IPS-18c (cell line): Measurements from ENCODE around the gene OR4N2.
"Not testable (repeated sequence)": the region's sequence is repeated elsewhere in the genome, so short reads cannot be mapped to it uniquely, and the experiment has no call there.

Experiments
- H3K4me3 ChIP-seq: 2 replicates; pipeline ENCODE4 v1.7.0; 2013; ENCODE audit warnings: low read depth, mild to moderate bottlenecking, low read length, moderate library complexity; ENCODE audit not compliant: insufficient read depth
- H3K9me3 ChIP-seq: one replicate; pipeline ENCODE4 v1.6.1; 2013; ENCODE audit warnings: mild to moderate bottlenecking, low read length, moderate library complexity; ENCODE audit not compliant: control insufficient read depth, insufficient read depth

OR4N2 gene, protein sequence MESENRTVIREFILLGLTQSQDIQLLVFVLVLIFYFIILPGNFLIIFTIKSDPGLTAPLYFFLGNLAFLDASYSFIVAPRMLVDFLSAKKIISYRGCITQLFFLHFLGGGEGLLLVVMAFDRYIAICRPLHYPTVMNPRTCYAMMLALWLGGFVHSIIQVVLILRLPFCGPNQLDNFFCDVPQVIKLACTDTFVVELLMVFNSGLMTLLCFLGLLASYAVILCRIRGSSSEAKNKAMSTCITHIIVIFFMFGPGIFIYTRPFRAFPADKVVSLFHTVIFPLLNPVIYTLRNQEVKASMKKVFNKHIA

DNA sequence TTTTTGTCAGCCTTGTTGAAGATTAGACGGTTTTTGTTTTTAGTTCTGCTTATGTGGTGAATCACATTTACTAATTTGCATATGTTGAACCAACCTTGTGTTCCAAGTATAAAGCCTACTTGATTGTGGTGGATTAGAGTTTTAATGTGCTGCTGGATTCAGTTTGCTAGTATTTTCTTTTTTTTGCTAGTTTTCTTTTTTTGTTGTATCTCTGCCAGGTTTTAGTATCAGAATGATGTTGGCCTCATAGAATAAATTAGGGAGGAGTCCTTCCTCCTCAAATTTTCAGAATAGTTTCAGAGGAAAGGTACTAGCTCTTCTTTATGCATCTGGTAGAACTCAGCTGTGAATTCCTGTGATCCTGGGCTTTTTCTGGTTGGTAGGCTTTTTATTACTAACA lies at the start of gene OR4N2:
Gene OR4N2, plus strand, starts transcription at position 301 of the 400 bp plus-strand sequence. CDS start 23,679 bp downstream, outside the sequence.
- not testable (repeated sequence) for H3K9me3 ChIP-seq, H3K4me3 ChIP-seq

DNA sequence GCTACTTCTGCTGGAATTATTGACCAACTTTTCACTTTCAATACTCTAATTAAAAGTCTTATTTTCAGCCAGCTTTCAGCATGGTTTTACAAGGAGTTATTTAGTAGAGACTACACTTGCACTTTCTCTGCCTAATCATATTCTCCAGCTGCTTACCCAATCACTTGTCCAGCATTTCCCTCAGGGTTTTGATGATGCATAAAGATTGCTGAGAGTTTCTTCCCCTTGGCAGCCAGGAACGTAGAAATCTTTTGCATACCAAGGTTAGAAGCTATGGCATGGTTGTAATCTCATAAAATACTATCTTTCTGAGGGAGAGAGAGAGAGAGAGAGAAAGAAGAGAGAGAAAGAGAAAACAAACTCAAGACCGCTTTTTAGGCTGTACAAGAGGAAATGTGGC lies 49.4 kb upstream of the OR4N2 start:
- peaks cover 3% of the 10 kb centered on the region for H3K9me3 ChIP-seq
- H3K4me3 ChIP-seq = no peak overlapping the region

DNA sequence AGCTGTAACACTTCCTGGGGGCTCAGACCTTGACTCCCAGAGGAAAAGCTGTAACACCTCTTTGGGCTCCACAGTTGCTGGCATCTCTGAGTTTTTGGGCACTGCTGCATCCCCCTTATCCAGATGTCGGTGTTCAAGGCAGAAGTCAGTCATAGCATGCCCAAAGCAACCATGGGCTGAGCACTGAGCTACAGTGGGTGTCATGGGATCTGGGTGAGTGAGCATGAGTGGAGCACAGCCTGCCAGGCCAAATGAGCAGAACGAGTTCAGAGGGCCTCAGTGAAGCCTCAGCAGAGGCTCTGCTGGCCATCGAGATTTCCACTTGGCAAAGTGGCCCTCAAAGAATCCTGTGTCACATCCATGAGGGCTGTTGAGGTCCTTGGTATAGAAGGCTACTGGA lies 32.1 kb upstream of the OR4N2 start:
- not testable (repeated sequence) for H3K9me3 ChIP-seq, H3K4me3 ChIP-seq

DNA sequence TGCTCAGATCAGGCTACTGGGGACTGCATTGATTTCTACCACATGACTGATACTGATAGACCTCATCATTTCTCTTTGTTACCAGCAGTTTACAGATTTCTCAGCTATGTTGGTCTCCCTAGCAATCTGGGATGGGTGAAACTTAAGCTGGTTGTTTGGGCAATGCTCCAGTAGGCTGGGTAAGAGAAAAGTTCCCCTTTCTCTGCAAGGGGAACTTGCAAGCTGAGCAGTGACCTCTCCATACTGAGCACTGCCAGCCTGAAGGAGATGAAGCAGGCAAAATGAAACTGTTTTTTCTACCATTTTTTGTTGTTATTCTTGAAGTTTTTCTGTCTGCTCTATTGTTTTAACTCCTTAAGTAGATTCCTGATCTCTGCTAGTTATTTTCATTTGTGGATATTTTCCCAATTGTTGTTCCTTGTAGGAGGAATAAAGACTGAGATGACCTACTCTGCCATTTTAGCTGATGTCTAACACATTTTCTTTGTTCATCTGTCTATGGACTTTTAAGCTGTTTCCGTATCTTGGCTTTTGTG lies 31.6 kb upstream of the OR4N2 start:
- Histone ChIP-seq H3K4me3 (no peak overlapping the region), H3K9me3 (peaks cover 6% of the 10 kb centered on the region)

DNA sequence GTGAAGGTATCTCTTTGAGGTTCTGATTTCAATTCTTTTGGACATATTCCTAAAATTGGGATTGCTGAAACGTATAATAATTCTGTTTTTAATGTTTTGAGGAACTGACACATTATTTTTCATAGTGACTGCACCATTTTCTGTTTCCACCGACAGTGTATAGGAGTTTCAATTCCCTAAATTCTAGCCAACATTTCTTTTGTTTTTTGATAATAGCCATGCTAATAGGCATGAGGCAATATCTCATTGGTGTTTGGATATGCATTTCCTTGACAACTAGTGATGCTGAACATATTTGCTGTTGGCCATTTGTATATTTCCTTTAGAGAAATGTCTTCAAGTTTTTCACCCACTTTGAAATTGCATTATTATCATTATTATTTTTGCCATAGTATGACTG lies 31.1 kb upstream of the OR4N2 start:
- H3K9me3 ChIP-seq, H3K4me3 ChIP-seq: not testable (repeated sequence)

DNA sequence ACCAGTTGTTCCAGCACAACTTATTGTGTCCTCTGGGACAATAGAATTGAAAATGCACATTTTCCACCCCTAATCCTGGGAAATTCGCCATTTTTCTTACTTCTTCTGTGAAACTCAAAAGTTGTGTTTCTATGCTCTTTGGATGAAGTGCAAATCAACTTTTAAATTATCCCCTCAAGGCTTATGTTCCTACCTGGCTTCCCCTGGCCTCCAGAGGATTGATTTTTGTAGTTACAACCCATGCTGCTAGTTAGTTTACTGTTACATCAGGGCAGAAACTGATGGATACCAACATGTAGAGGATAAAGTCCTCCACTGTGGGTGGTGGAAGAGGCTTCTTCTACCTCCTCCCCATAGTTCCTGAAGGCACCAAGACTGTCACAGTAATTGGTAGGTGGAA lies 30.4 kb upstream of the OR4N2 start, which contains the start of gene OR4M1:
Gene OR4M1, plus strand, starts transcription at position 301 of the 400 bp plus-strand sequence. CDS start 6,819 bp downstream, outside the sequence.
- H3K4me3 ChIP-seq, H3K9me3 ChIP-seq: not testable (repeated sequence)

DNA sequence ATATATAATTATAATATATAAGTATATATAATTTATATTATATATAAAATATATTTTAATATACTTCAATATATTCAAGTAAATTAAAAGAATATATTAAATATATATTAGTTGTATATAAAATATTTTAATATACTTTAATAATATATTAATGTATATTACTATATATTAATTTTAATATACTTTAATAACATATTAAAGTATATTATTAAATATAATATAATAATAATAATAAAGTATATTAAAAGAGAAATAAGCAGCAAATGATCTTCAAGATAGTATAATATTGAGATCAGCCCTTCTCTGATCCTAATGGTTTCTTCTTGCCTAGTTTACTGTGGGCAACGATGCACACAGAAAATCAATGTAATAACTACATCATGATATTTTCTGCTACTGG lies 28.0 kb upstream of the OR4N2 start:
- Histone ChIP-seq H3K4me3 (no peak overlapping the region), H3K9me3 (peaks cover 6% of the 10 kb centered on the region)

DNA sequence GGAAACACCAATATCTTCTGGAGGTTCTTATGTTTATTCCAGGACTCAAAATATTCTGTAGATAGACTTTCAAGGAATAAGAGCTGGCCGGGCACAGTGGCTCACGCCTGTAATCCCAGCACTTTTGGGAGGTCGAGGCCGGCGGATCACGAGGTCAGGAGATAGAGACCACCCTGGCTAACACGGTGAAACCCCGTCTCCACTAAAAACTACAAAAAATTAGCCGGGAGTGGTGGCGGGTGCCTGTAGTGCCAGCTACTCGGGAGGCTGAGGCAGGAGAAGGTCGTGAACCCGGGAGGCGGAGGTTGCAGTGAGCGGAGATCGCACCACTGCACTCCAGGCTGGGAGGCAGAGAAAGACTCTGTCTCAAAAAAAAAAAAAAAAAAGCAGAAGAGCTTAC lies 17.7 kb upstream of the OR4N2 start:
- not testable (repeated sequence) for H3K9me3 ChIP-seq

DNA sequence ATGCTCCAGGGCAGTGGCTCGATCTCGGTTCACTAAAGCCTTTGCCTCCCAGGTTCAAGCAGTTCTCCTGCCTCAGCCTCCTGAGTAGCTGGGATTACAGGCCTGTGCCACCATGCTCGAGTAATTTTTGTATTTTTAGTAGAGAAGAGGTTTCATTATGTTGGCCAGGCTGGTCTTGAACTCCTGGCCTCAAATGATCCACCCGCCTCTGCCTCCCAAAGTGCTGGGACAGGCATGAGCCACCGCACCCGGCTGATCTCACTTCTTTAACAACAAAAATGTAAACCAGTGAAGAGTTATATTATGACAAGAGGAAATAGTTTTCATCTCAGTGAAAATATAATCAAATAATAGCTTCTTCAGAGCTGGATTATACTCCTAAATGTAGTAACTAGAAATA lies 16.3 kb upstream of the OR4N2 start:
- not testable (repeated sequence) for H3K4me3 ChIP-seq, H3K9me3 ChIP-seq

More for the DNA sequence above, 17.7 kb upstream of the OR4N2 start:
- H3K4me3 ChIP-seq = not testable (repeated sequence)

DNA sequence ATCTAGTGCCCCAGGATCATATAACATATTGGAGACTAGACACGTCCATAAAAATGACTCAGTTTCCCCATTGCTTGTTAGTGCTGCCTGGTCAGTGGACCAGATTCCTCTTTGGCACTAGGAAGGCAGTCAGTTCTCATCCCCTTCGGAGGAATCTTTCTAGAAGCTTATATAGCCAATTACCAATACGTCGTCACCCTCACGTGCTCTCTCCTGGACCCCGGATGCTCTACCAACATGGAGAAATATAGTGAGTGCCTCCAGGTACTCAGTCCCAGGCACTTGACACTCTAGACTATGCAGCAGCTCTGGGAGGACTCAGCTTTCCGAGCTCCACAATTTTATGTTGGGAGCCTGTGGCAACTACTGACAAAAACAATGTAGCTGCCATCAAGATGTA lies 15.4 kb upstream of the OR4N2 start:
- not testable (repeated sequence) for H3K4me3 ChIP-seq, H3K9me3 ChIP-seq

DNA sequence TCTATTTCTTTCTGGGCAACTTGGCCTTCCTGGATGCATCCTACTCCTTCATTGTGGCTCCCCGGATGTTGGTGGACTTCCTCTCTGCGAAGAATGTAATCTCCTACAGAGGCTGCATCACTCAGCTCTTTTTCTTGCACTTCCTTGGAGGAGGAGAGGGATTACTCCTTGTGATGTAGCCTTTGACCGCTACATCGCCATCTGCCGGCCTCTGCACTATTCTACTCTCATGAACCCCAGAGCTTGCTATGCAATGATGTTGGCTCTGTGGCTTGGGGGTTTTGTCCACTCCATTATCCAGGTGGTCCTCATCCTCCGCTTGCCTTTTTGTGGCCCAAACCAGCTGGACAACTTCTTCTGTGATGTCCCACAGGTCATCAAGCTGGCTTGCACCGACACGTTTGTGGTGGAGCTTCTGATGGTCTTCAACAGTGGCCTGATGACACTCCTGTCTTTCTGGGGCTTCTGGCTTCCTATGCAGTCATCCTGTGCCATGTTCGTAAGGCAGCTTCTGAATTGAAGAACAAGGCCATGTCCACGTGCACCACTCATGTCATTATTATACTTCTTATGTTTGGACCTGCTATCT lies 7.0 kb upstream of the OR4N2 start:
- not testable (repeated sequence) for H3K9me3 ChIP-seq, H3K4me3 ChIP-seq

DNA sequence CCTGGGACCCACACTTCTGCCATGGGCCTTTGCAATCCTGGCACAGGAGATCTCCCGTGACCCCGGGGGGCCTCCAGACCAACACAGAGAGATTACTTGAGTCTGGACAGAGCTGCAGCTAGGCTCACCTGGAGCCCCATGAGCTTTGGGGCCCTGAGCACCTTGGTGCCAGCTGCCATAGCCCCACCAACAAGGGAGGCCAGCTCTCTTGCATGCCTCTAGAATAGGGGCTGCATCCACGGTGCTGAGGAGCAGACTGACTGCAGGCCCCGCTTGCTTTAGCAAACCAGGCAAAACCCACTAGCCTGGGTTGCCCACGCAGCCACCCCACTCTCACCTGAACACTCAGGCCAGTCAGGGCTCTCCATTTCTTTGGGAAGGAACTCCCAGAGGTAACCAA lies 3.7 kb upstream of the OR4N2 start:
- H3K9me3 ChIP-seq = peaks cover 6% of the 10 kb centered on the region
- no peak overlapping the region for H3K4me3 ChIP-seq

DNA sequence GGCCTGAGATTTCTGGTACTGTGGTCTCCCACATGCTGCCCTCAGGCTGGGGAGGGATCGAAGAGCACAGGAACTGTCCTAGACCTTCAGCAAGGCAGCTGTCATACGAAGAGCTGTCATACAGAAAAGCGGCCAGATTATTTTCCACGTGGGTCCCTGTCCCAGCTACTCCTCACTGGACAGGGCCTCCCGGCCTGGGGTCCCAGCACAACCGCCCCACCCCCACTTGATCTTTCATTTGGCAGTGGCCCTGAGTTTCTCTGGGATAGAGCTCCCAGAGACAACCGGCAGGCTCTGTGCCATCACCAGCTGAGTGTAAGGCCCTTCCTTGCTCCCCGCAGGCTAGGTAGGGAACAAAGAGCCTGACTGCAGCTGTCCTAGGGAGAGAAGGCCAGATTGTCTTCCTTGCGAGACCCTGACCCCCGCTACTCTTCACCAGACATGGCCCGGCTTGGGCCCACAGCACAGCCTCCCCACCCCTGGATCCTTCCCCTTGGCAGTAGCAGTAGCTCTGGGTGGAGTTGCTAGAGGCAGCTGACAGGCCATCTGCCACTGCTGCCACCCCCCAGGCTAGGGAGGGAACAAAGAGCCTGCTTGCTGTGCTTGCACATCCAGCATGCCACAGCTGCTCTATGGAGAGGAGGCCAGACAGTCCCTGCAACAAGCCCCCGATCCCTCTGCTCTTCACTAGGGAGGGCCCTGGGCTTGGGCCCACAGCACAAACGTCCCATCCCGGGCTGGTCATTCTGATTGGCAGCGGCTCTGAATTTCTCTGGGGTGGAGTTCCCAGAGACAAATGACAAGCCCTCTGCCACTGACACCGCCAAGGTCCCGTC lies 3.1 kb upstream of the OR4N2 start:
- Histone ChIP-seq H3K9me3 (peaks cover 6% of the 10 kb centered on the region), H3K4me3 (0 out of 2 replicates have a peak overlapping the region, but pooled peaks have one; percentile 3)

DNA sequence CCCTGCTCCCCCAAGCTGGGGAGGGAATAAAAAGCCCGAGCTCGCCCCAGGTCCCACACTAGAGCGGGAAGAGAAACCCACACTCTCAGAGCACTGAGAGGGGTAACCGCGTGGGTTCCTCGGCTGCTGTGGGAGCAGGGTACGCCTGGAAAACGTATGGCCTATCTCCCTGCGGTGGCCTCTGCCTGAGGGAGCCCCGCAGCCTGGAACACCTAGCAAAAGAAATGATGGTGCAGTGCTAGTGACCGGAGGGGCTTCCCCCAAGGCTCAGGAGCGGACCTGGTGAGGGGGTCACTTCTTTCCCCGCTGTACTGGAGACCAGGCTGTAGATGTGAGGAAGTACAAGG lies 2.5 kb upstream of the OR4N2 start:
- peak overlapping the region; percentile 3; the same call in 1 of the 2 replicates for H3K4me3 ChIP-seq

DNA sequence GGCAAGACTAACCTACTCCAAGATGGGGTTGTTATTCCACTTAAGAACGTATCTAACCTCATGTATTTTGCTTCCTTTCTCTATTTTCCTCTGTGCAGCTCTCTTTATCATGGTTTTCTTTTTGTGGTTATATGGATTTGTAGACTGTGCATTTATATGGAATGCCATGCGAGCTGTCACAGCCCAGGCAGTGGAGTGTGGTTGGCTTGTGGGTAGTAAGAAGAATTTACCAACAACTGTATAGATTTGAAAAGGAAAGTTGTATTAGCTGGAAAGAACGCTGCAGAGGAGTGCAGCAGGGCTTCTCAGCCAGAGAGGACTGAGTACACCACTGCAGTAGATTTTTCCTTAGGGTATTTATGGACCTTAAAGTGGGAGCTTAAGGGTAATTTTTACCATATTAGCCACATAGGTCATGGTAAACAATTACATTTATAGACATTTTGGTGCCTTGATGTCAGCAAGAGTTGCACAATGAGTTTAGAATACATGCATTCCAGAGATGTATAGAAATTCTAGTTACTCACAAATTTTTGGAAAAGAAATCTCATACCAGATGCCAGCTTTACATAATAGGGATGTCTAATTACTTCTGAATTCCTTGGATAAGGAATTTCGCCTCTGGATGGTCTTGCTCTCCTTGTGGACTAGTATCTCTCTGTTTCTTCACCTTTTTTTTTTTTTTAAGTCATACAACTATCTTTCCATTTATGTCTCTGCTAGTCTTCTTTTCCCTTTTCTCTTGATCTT lies 9.8 kb downstream of the OR4N2 start:
- not testable (repeated sequence) for H3K4me3 ChIP-seq, H3K9me3 ChIP-seq

More for the DNA sequence above, 2.5 kb upstream of the OR4N2 start:
- peaks cover 6% of the 10 kb centered on the region for H3K9me3 ChIP-seq

DNA sequence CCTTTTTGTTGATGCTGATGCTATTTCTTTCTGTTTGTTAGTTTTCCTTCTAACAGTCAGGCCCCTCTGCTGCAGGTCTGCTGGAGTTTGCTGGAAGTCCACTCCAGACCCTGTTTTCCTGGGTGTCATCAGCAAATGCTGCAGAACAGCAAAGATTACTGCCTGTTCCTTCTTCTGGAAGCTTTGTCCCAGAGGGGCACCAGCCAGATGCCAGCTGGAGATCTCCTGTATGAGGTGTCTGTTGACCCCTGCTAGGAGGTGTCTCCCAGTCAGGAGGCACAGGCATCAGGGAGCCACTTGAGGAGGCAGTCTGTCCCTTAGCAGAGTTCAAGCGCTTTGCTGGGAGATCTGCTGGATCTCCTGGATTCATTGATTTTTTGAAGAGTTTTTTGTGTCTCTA lies 16.3 kb downstream of the OR4N2 start:
- H3K4me3 ChIP-seq, H3K9me3 ChIP-seq: not testable (repeated sequence)

DNA sequence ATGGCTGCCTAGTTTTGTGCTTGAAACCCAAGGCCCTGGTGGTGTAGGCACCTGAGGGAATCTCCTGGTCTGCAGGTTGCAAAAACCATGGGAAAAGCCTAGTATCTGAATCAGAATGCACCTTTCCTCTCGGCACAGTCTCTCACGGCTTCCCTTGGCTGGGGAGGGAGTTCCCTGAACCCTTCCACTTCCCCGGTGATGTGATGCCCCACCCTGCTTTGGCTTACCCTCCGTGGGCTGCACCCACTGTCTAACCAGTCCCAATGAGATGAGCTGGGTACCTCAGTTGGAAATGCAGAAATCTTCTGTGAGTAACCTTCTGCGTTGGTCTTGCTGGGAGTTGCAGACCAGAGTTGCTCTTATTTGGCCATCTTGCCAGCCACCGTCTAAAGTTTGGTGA lies 17.4 kb downstream of the OR4N2 start:
- not testable (repeated sequence) for H3K4me3 ChIP-seq, H3K9me3 ChIP-seq
